ENCODE measurements around the gene PAPPA2. TPM values are rescaled to one million over a fixed set of nuclear protein-coding genes. Genes with fewer than 3 reads are reported as not detected.
"Not testable (repeated sequence)": the region's sequence is repeated elsewhere in the genome, so short reads cannot be mapped to it uniquely, and the experiment has no call there.

Gene PAPPA2, protein sequence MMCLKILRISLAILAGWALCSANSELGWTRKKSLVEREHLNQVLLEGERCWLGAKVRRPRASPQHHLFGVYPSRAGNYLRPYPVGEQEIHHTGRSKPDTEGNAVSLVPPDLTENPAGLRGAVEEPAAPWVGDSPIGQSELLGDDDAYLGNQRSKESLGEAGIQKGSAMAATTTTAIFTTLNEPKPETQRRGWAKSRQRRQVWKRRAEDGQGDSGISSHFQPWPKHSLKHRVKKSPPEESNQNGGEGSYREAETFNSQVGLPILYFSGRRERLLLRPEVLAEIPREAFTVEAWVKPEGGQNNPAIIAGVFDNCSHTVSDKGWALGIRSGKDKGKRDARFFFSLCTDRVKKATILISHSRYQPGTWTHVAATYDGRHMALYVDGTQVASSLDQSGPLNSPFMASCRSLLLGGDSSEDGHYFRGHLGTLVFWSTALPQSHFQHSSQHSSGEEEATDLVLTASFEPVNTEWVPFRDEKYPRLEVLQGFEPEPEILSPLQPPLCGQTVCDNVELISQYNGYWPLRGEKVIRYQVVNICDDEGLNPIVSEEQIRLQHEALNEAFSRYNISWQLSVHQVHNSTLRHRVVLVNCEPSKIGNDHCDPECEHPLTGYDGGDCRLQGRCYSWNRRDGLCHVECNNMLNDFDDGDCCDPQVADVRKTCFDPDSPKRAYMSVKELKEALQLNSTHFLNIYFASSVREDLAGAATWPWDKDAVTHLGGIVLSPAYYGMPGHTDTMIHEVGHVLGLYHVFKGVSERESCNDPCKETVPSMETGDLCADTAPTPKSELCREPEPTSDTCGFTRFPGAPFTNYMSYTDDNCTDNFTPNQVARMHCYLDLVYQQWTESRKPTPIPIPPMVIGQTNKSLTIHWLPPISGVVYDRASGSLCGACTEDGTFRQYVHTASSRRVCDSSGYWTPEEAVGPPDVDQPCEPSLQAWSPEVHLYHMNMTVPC (N-terminal part only)
- total RNA-seq = 1 to 10 TPM in 1 of 4 donors, under 1 TPM in 3; 0.61 to 1.1 (median 0.84) TPM
- 0.18 TPM for polyA plus RNA-seq
- long read RNA-seq, donor 1 = 0 reads
- long read RNA-seq, donor 2 = 0 reads
- long read RNA-seq, donor 3 = 0 reads
- long read RNA-seq, donor 4 = 0 reads

DNA sequence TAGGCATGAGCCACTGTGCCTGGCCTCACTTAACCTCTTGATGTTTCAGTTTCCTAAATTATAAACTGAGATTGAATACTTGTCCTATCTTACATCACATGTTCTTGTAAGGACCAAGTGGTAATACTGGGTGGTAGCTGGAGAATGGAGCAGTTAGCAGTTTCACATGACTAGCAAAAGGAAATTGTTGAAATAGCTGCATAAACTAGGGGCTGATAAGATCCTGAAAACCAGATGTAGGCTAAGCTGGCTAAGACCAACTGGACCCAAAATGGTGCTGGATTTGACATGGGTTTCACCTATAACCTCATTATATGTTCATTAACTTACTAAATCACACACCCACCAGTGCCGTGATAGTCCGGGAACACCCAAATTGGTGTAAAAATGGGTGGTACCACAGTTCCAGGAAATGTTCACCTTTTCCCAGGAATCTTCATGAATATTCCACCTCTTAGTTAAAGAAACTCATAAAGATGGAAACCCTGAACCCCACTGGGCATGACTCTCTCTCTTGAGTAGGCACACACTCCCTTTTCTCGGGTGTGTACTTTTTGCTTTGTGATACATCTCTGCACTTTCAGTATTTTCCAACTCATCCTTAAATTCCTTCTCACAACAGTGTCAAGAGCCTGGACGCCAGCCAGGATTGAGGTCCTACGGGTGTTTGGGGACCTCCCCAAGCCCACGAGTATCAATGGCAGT is at the start of gene PAPPA2:
Gene PAPPA2, plus strand, starts transcription at position 502 of the 705 bp plus-strand sequence. CDS start 93,148 bp downstream, outside the sequence.
- no peak for DNase-seq
- ATAC-seq = no peak
- 67% methylated on average over 6 of the region's 6 CpGs for WGBS

DNA sequence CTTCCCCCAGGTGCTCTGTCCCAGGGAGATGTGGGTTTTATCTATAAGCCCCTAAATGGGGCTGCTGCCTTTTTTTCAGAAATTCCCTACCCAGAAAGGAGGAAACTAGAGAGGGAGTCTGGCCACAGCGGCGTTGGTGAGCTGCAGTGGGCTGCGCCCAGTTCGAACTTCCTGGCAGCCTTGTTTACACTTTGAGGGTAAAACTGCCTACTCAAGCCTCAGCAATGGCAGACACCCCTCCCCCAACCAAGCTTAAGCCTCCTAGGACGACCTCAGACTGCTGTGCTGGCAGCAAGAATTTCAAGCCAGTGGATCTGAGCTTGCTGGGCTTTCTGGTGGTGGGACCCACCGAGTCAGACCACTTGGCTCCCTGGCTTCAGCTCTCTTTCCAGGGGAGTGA is 46.2 kb upstream of the PAPPA2 start:
- Histone ChIP-seq H3K9me3 (ENCODE audit: control insufficient read depth, low read length) (no peaks in the 10 kb centered on the region), H3K27ac (ENCODE audit: low read length) (no peak overlapping the region), H3K4me1 (ENCODE audit: control insufficient read depth, insufficient read depth, low read length) (no peaks in the 10 kb centered on the region), H3K27me3 (ENCODE audit: control insufficient read depth, insufficient read depth) (no peaks in the 10 kb centered on the region), H3K4me3 (ENCODE audit: low read length) (no peak overlapping the region)
- intact Hi-C loops (cut with DNase I) = no loop called here
- WGBS = 58% methylated on average over 6 of the region's 6 CpGs
- ATAC-seq = no peak
- DNase-seq = no peak

More for the DNA sequence above, at the start of gene PAPPA2:
- Histone ChIP-seq H3K9me3 (ENCODE audit: control insufficient read depth, low read length) (no peaks in the 10 kb centered on the region), H3K27ac (ENCODE audit: low read length) (no peak within 1 kb of the TSS), H3K27me3 (ENCODE audit: control insufficient read depth, insufficient read depth) (no peaks in the 10 kb centered on the region), H3K4me3 (ENCODE audit: low read length) (no peak within 1 kb of the TSS), H3K4me1 (ENCODE audit: control insufficient read depth, insufficient read depth, low read length) (no peaks in the 10 kb centered on the region)
- intact Hi-C loops (cut with DNase I) = no loop called here

DNA sequence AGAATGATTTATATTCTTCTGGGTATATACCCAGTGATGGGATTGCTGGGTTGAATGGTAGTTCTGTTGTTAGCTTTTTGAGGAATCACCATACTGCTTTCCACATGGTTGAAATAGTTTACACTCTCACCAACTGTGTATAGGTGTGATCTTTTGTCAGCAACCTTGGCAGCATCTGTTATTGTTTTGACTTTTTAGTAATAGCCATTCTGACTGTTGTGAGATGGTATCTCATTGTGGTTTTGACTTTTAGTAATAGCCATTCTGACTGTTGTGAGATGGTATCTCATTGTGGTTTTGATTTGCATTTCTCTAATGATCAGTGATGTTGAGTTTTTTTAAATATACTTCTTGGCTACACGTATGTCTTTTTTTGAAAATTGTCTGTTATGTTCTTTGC is 43.4 kb upstream of the PAPPA2 start:
- ATAC-seq; H3K4me1 ChIP-seq (ENCODE audit: control insufficient read depth, insufficient read depth, low read length); DNase-seq; H3K27me3 ChIP-seq (ENCODE audit: control insufficient read depth, insufficient read depth); H3K27ac ChIP-seq (ENCODE audit: low read length); H3K4me3 ChIP-seq (ENCODE audit: low read length); intact Hi-C loops (cut with DNase I); H3K9me3 ChIP-seq (ENCODE audit: control insufficient read depth, low read length): not testable (repeated sequence)
- 84% methylated on average over 1 of the region's 1 CpG for WGBS

DNA sequence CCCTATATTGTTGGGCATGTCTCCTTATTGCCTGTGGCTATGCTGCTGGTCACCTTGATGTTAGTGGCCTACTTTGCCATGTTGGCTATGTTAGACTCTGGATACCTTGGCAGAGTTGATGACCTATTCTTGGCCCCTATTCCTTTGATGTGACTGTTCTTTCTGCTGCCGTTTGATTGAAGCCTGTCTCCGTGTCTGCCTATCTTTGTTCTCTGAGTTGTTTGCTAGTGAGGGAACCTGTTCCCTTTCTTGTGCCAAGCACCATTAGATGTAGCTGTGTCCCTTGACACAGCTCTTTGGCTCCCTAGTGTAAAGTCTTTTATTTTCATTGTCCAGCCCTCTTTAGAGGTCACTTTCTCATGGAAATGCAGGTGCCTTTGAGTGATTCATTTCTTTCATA is 28.7 kb upstream of the PAPPA2 start:
- DNase-seq (no peak), ATAC-seq (no peak)
- intact Hi-C loops (cut with DNase I) = no loop called here
- Histone ChIP-seq H3K27me3 (ENCODE audit: control insufficient read depth, insufficient read depth) (no peaks in the 10 kb centered on the region), H3K4me3 (ENCODE audit: low read length) (no peak overlapping the region), H3K27ac (ENCODE audit: low read length) (no peak overlapping the region), H3K4me1 (ENCODE audit: control insufficient read depth, insufficient read depth, low read length) (peaks cover 1% of the 10 kb centered on the region), H3K9me3 (ENCODE audit: control insufficient read depth, low read length) (no peaks in the 10 kb centered on the region)
- 52% methylated on average over 2 of the region's 2 CpGs for WGBS

DNA sequence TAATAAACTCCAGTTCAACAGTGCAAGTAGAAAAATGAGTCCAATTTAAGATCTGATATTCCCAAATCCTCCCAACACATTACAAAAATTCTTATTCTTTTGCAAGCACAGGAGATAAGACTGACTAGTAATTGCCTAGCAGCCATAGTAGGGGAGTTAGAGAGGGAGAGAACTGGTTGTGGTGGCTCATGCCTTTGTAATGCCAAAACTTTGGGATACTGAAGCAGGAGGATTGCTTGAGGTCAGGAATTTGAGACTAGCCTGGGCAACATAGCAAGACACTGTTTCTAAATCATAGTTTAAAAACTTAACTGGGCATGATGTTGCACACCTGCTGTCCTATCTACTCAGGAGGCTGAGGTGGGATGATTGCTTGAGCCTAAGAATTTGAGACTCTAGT is 26.7 kb upstream of the PAPPA2 start:
- Histone ChIP-seq H3K4me1 (ENCODE audit: control insufficient read depth, insufficient read depth, low read length) (peaks cover 1% of the 10 kb centered on the region), H3K27me3 (ENCODE audit: control insufficient read depth, insufficient read depth) (no peaks in the 10 kb centered on the region), H3K9me3 (ENCODE audit: control insufficient read depth, low read length) (no peaks in the 10 kb centered on the region), H3K4me3 (ENCODE audit: low read length) (no peak overlapping the region), H3K27ac (ENCODE audit: low read length) (no peak overlapping the region)
- DNase-seq (no peak), ATAC-seq (no peak)
- intact Hi-C loops (cut with DNase I) = no loop called here

DNA sequence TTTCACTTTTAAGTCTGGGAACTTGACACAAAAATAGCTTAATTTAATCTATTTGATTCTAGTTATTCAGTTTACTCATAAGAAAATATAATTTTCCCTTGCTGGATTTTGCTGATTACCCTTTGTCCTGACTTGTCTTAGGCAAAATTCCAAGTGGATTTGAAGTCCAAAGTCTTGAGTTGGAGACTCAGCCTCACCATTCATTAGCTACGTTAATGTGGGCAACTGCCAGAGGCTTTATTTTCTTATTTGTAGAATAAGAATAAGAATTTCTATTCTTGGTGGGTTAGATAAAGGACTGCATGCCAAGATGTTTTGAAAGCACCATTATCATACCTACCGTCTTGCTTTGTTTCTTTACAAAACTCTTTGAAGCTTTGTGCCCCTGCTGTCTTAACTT is 22.8 kb upstream of the PAPPA2 start:
- ATAC-seq (no peak), DNase-seq (no peak)
- intact Hi-C loops (cut with DNase I) = no loop called here
- WGBS = 67% methylated on average over 2 of the region's 2 CpGs
- no peaks in the 10 kb centered on the region for H3K27me3 ChIP-seq (ENCODE audit: control insufficient read depth, insufficient read depth)
- no peak overlapping the region for H3K4me3 ChIP-seq (ENCODE audit: low read length)
- H3K9me3 ChIP-seq (ENCODE audit: control insufficient read depth, low read length) = no peaks in the 10 kb centered on the region
- H3K4me1 ChIP-seq (ENCODE audit: control insufficient read depth, insufficient read depth, low read length) = no peaks in the 10 kb centered on the region
- no peak overlapping the region for H3K27ac ChIP-seq (ENCODE audit: low read length)

DNA sequence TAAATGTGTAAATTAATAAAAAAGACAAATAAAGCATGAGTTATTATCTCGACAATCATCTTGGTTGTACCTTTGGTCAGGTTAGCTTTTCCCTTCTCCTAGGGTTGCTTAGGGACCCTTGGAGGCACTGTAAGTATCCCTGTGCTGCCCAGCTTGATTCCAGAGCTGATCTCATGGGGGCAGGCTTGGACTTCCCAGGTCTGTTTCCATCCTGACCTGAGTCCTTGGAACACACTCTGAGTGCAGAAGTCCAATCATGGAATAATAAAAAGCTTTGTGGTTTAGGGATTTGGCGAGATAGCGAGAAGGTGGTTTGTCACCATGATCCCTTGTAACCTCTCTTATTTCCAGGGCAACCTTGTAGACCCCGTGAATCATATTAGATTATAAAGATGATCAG is 18.7 kb upstream of the PAPPA2 start:
- Histone ChIP-seq H3K9me3 (ENCODE audit: control insufficient read depth, low read length) (no peaks in the 10 kb centered on the region), H3K27me3 (ENCODE audit: control insufficient read depth, insufficient read depth) (no peaks in the 10 kb centered on the region), H3K27ac (ENCODE audit: low read length) (no peak overlapping the region), H3K4me1 (ENCODE audit: control insufficient read depth, insufficient read depth, low read length) (no peaks in the 10 kb centered on the region), H3K4me3 (ENCODE audit: low read length) (no peak overlapping the region)
- no peak for DNase-seq
- no peak for ATAC-seq
- WGBS = 80% methylated on average over 4 of the region's 4 CpGs
- intact Hi-C loops (cut with DNase I) = no loop called here

DNA sequence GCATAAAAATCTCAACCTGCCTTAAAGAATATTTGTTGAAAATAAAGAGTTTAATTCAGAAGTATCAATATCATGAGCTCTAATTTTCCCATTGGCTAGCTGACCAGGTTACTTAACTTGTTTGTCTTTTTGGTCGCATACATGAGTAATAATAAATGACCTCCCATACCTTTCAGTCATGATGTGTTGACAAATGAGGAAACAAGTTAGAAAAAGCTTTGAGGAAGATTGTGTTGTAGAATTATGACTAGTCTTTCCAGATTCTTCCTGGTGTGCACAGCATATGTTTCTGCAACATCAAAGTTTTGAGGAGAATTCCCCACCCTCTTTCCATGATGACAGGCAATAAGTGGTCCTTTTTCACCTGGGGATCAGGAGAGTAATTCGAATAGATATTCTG is 17.6 kb upstream of the PAPPA2 start:
- intact Hi-C loops (cut with DNase I) = no loop called here
- H3K27ac ChIP-seq (ENCODE audit: low read length) = no peak overlapping the region

DNA sequence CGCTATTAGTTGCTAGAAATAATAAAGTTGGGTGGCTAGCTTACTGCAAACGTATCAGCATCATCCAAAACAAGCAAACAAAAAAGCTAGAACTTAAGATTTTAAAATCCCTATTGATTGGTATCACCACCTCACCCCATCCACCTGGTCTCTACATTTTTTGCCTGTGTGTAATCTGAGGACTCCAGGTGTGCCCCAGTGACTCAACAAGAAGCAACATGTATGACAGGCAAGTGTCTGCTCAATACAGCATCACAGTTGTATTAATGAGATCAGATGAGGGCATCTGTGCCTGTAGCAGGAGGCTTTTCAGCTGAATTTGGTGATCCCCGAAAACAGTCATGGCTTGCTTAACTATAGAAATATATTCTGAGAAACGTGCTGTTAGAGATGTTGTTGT is 14.6 kb upstream of the PAPPA2 start:
- DNase-seq (no peak), ATAC-seq (no peak)
- H3K27ac ChIP-seq (ENCODE audit: low read length) = no peak overlapping the region
- H3K9me3 ChIP-seq (ENCODE audit: control insufficient read depth, low read length) = no peaks in the 10 kb centered on the region
- no peaks in the 10 kb centered on the region for H3K4me1 ChIP-seq (ENCODE audit: control insufficient read depth, insufficient read depth, low read length)
- intact Hi-C loops (cut with DNase I) = no loop called here
- no peak overlapping the region for H3K4me3 ChIP-seq (ENCODE audit: low read length)
- WGBS = 67% methylated on average over 4 of the region's 4 CpGs
- peaks cover 3% of the 10 kb centered on the region for H3K27me3 ChIP-seq (ENCODE audit: control insufficient read depth, insufficient read depth)

More for the DNA sequence above, 17.6 kb upstream of the PAPPA2 start:
- DNase-seq (no peak), ATAC-seq (no peak)
- no peaks in the 10 kb centered on the region for H3K4me1 ChIP-seq (ENCODE audit: control insufficient read depth, insufficient read depth, low read length)
- 72% methylated on average over 2 of the region's 2 CpGs for WGBS
- H3K9me3 ChIP-seq (ENCODE audit: control insufficient read depth, low read length) = no peaks in the 10 kb centered on the region
- no peak overlapping the region for H3K4me3 ChIP-seq (ENCODE audit: low read length)
- no peaks in the 10 kb centered on the region for H3K27me3 ChIP-seq (ENCODE audit: control insufficient read depth, insufficient read depth)

DNA sequence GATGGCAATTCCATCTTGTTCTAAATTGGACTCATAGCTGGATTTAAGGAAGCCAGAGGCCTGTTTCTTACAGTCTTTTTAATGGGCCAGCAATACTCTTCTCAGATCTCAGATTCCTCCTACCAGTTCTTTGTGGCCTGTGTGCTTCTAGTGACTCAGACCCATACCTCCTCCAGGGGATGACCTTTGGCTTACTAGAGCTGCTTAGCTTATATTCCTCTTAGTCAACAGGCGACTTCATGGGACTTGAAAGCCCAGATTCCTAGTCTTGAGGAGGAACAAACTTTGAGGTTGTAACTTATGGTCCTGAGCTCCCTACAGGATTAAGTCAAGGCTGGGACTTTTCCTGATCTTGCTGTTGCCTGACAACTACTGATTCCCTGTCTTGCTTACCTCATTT is 12.4 kb upstream of the PAPPA2 start:
- ATAC-seq = no peak
- Histone ChIP-seq H3K27ac (ENCODE audit: low read length) (no peak overlapping the region), H3K27me3 (ENCODE audit: control insufficient read depth, insufficient read depth) (peaks cover 3% of the 10 kb centered on the region), H3K4me3 (ENCODE audit: low read length) (no peak overlapping the region), H3K4me1 (ENCODE audit: control insufficient read depth, insufficient read depth, low read length) (no peaks in the 10 kb centered on the region), H3K9me3 (ENCODE audit: control insufficient read depth, low read length) (no peaks in the 10 kb centered on the region)
- DNase-seq = no peak
- WGBS = 56% methylated on average over 1 of the region's 1 CpG
- intact Hi-C loops (cut with DNase I) = no loop called here
